Measurements from ENCODE around the gene ZNF576. TPM values are rescaled to one million over a fixed set of nuclear protein-coding genes. Genes with fewer than 3 reads are reported as not detected.

The ZNF576 gene, protein sequence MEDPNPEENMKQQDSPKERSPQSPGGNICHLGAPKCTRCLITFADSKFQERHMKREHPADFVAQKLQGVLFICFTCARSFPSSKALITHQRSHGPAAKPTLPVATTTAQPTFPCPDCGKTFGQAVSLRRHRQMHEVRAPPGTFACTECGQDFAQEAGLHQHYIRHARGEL
- total RNA-seq (2012; rRNA removed) = 8.6 and 13.8 TPM in 2 replicates
- polyA plus RNA-seq (2012; rRNA removed) = 19.5 and 24.9 TPM in 2 replicates
- polyA plus RNA-seq (2012; cell fraction: cytosol; rRNA removed) = 15.5 and 19.7 TPM in 2 replicates
- polyA plus RNA-seq (2012; cell fraction: nucleus; rRNA removed; ENCODE audit: low replicate concordance) = 8.5 and 11.8 TPM in 2 replicates
- percentile 68 among the genes with signal in this experiment for Bru-seq, nascent RNA
- percentile 74 among the genes with signal in this experiment for BruChase-seq, experiment 1, labeled RNA remaining after a 6-hour chase
- BruChase-seq, experiment 2, labeled RNA remaining after a 2-hour chase = percentile 72 among the genes with signal in this experiment
- long read RNA-seq, transcript ZNF576-201 (3 exons, 2,566 nt) = major isoform, 7 of 13 reads
- long read RNA-seq, partial matches to known transcripts = 3 of 13 reads
- long read RNA-seq, other reads (novel, unspliced or antisense) = 0 of 13 reads

GRCh38 chr19:43595999-43596841 lies at the start of gene ZNF576, which contains the start of gene IRGQ:
TSS of gene ZNF576 (plus strand) at chr19:43596595. CDS start at chr19:43597109, 514 bp downstream.
TSS of gene IRGQ (minus strand) at chr19:43596134. CDS start at chr19:43595338, 796 bp downstream.
- dilution Hi-C loops (cut with HindIII; ENCODE audit: low sequenced_read_pairs, unreplicated experiment) (no loop called here), in situ Hi-C loops (cut with MboI; ENCODE audit: low sequenced_read_pairs) (no loop called here), intact Hi-C loops (cut with micrococcal nuclease) (loop anchor here (1.0 to 2.0 kb wide), 4 partner anchors 21 to 61 kb away; partner anchors contain the start of genes PINLYP and XRCC1)
- Histone ChIP-seq H2AFZ (replicated peaks; ENCODE audit: low read length, poor library complexity) (peak within 1 kb of the TSS; percentile 98), H3K36me3 (ENCODE audit: control insufficient read depth, insufficient read depth, low read length) (peaks cover 31% of the 10 kb centered on the region), H4K5ac (ENCODE audit: low read depth, low read length) (peak within 1 kb of the TSS; percentile 88), H3K23ac (ENCODE audit: low read depth, low read length) (peak within 1 kb of the TSS; percentile 54; the same call in 1 of the 2 replicates), H3K27ac (ENCODE audit: insufficient read depth, low read length) (peak within 1 kb of the TSS; percentile 79), H3K4ac (ENCODE audit: low read depth, low read length) (peak within 1 kb of the TSS; percentile 78), H4K8ac (ENCODE audit: low read depth in 2 of 2, low read length in 2 of 2) (peak within 1 kb of the TSS; percentile 97 to 99), H3K9ac (ENCODE audit: low read depth, low read length) (peak within 1 kb of the TSS; percentile 90), H4K20me1 (ENCODE audit: insufficient read depth, low read length) (no peaks in the 10 kb centered on the region), H2AK9ac (replicated peaks; ENCODE audit: low read depth, low read length, poor library complexity) (peak within 1 kb of the TSS; percentile 98), H2AK5ac (ENCODE audit: low read depth, low read length) (peak within 1 kb of the TSS; percentile 90), H4K91ac (ENCODE audit: insufficient read depth, low read depth, low read length) (peak within 1 kb of the TSS; percentile 90), H2BK5ac (ENCODE audit: low read depth, low read length, poor library complexity, severe bottlenecking) (peak within 1 kb of the TSS; percentile 87), H3K27me3 (ENCODE audit: control insufficient read depth, insufficient read depth, low read length) (no peaks in the 10 kb centered on the region), H3K79me1 (ENCODE audit: low read depth in 1 of 2, low read length in 2 of 2) (peaks cover 27 to 62% of the 10 kb centered on the region in 2 experiments; a peak in 3 of 4 replicates), H2BK120ac (ENCODE audit: low read depth, low read length) (peak within 1 kb of the TSS; percentile 50; the same call in 1 of the 2 replicates), H3K4me2 (ENCODE audit: low read depth, low read length) (peak within 1 kb of the TSS; percentile 97), H3K18ac (ENCODE audit: low read depth, low read length) (peak within 1 kb of the TSS; percentile 20), H2BK20ac (ENCODE audit: low read depth, low read length) (no peak within 1 kb of the TSS), H3K4me1 (ENCODE audit: control insufficient read depth, insufficient read depth, low read length) (peaks cover 9% of the 10 kb centered on the region), H3K9me3 (ENCODE audit: control insufficient read depth, insufficient read depth, low read length) (no peaks in the 10 kb centered on the region), H3K56ac (ENCODE audit: extremely low read depth, insufficient read depth, low read length) (peak within 1 kb of the TSS; percentile 87), H3K4me3 (ENCODE audit: insufficient read depth, low read depth, low read length) (peak within 1 kb of the TSS; percentile 68), H3K9me1 (ENCODE audit: insufficient read depth, low read length) (no peaks in the 10 kb centered on the region), H2BK15ac (ENCODE audit: low read depth, low read length) (peak within 1 kb of the TSS; percentile 71; the same call in 1 of the 3 replicates), H3K14ac (replicated peaks; ENCODE audit: low read depth, low read length) (peak within 1 kb of the TSS; percentile 81)
- peak; percentile 82 for ATAC-seq (ENCODE audit: low read depth)
- 1% methylated on average over 33 of the region's 60 CpGs; no CpG with 5 or more reads in 1 of the 2 experiments for WGBS, 2 experiments (ENCODE audit: extremely low coverage in 2 of 2, insufficient read length in 1 of 2)
- peak; percentile 99 for DNase-seq
- ChIA-PET POLR2A (ENCODE audit: unreplicated experiment) (interaction anchor here (0.6 to 1.0 kb wide), 2 partner anchors 63 to 158 kb away, joined by 3 to 8 read pairs; partner anchors contain the start of genes SMG9 and ZNF575), CTCF (interaction anchor here (4.5 kb wide), 1 partner anchor 40 kb away, joined by 29 read pairs; no protein-coding TSS in a partner anchor)
- BruUV-seq (replicated peaks) = no TSS peak
- no peak for TF ChIP-seq ELK1 (IDR thresholded peaks at IDR 0.05; ENCODE audit: borderline replicate concordance, low read depth, low read length)
- no peak for TF ChIP-seq CHD1 (IDR thresholded peaks at IDR 0.05; ENCODE audit: low read depth, low read length)
- TF ChIP-seq BHLHE40 (IDR thresholded peaks at IDR 0.05; ENCODE audit: low read depth, low read length) = 0 out of 2 replicates have a peak, but pooled peaks have one; percentile 5
- peak; percentile 18; the same call in 1 of the 2 replicates for TF ChIP-seq RAD21 (IDR thresholded peaks at IDR 0.05; ENCODE audit: low read length)
- TF ChIP-seq FOS (IDR thresholded peaks at IDR 0.05; ENCODE audit: low read depth, low read length) = no peak
- TF ChIP-seq RFX5 (IDR thresholded peaks at IDR 0.05; ENCODE audit: low read depth, low read length) = no peak
- 0 out of 2 replicates have a peak, but pooled peaks have one; percentile 14 for TF ChIP-seq SMC3 (IDR thresholded peaks at IDR 0.05; ENCODE audit: low read depth, low read length)
- peak; percentile 78 for TF ChIP-seq POLR2A (IDR thresholded peaks at IDR 0.05; ENCODE audit: low read depth, low read length)
- no peak for TF ChIP-seq RCOR1 (IDR thresholded peaks at IDR 0.05; ENCODE audit: insufficient replicate concordance, low read length)
- TF ChIP-seq MAZ (IDR thresholded peaks at IDR 0.05; ENCODE audit: borderline replicate concordance, low read depth, low read length) = peak; percentile 57; the same call in 1 of the 2 replicates
- TF ChIP-seq CEBPB (IDR thresholded peaks at IDR 0.05; ENCODE audit: low read depth, low read length) = no peak

Data from IMR-90 (cell line).